HEK293 (cell line): ENCODE data around the gene MTERF4.

Source experiments
- ZNF501 ChIP-seq: fragments of 450-650 bp; formaldehyde crosslinking; IDR thresholded peaks from 2 replicates; pipeline ENCODE4 v1.5.1; 2016; ENCODE audit warnings: missing biosample characterization, missing genetic modification characterization
- ZNF558 ChIP-seq: fragments of 450-650 bp; formaldehyde crosslinking; IDR thresholded peaks from 2 replicates; pipeline ENCODE4 v1.5.1; 2016; ENCODE audit warnings: missing biosample characterization, missing genetic modification characterization
- TF ChIP-seq, protein P1 (sequence below): fragments of 450-650 bp; formaldehyde crosslinking; optimal IDR thresholded peaks from 2 replicates; pipeline ENCODE3; 2016; ENCODE audit warnings: missing biosample characterization, mild to moderate bottlenecking, missing genetic modification characterization
- TF ChIP-seq, protein P2 (sequence below): fragments of 450-650 bp; formaldehyde crosslinking; IDR thresholded peaks from 2 replicates; pipeline ENCODE4 v1.5.1; 2016; ENCODE audit warnings: missing biosample characterization, missing genetic modification characterization

DNA sequence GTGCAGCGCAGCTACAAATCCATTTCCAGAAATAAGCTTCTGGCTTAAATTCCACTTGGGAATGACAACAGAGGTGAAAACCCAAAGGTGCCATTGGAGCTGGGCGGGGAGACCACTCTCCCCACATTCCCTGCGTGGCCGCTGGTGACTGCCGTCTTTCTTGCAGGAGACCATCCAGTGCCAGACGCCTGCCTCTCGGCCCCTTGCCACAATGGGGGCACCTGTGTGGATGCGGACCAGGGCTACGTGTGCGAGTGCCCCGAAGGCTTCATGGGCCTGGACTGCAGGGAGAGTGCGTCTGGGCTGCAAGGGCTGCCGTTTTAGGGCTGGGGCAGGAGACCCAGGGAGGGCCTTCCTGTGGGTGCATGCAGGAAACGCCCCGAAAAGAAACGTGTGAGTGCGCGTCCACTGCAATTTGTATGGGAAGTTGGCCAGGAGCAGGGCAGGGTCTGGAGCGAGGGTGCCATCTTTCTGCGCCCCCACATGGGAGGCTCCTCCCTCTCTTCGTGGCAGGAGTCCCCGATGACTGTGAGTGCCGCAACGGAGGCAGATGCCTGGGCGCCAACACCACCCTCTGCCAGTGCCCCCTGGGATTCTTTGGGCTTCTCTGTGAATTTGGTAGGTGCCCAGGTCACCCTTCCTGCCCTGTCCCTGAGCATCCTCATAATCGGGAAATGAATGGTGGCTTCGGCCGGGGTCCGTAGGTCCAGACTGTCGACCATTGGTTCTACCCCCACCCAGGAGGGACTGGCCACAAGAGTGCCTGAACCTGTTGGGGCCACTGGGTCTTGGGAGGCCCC lies 53.7 kb downstream of the MTERF4 start:
- TF ChIP-seq, protein P1, sequence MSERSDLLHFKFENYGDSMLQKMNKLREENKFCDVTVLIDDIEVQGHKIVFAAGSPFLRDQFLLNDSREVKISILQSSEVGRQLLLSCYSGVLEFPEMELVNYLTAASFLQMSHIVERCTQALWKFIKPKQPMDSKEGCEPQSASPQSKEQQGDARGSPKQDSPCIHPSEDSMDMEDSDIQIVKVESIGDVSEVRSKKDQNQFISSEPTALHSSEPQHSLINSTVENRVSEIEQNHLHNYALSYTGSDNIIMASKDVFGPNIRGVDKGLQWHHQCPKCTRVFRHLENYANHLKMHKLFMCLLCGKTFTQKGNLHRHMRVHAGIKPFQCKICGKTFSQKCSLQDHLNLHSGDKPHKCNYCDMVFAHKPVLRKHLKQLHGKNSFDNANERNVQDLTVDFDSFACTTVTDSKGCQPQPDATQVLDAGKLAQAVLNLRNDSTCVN (tag by site-specific recombination) = no peak
- TF ChIP-seq ZNF558 (tag by site-specific recombination) (no peak), ZNF501 (tag by site-specific recombination) (no peak)
- TF ChIP-seq, protein P2, sequence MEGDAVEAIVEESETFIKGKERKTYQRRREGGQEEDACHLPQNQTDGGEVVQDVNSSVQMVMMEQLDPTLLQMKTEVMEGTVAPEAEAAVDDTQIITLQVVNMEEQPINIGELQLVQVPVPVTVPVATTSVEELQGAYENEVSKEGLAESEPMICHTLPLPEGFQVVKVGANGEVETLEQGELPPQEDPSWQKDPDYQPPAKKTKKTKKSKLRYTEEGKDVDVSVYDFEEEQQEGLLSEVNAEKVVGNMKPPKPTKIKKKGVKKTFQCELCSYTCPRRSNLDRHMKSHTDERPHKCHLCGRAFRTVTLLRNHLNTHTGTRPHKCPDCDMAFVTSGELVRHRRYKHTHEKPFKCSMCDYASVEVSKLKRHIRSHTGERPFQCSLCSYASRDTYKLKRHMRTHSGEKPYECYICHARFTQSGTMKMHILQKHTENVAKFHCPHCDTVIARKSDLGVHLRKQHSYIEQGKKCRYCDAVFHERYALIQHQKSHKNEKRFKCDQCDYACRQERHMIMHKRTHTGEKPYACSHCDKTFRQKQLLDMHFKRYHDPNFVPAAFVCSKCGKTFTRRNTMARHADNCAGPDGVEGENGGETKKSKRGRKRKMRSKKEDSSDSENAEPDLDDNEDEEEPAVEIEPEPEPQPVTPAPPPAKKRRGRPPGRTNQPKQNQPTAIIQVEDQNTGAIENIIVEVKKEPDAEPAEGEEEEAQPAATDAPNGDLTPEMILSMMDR (tag by site-specific recombination) = no peak
